Measurements from ENCODE around the gene HOXA4. TPM values are rescaled to one million over a fixed set of nuclear protein-coding genes. Genes with fewer than 3 reads are reported as not detected.

Gene HOXA4
- total and polyA plus RNA-seq, 10 donors: 2.1 to 10.8 (median 4.3) TPM

DNA sequence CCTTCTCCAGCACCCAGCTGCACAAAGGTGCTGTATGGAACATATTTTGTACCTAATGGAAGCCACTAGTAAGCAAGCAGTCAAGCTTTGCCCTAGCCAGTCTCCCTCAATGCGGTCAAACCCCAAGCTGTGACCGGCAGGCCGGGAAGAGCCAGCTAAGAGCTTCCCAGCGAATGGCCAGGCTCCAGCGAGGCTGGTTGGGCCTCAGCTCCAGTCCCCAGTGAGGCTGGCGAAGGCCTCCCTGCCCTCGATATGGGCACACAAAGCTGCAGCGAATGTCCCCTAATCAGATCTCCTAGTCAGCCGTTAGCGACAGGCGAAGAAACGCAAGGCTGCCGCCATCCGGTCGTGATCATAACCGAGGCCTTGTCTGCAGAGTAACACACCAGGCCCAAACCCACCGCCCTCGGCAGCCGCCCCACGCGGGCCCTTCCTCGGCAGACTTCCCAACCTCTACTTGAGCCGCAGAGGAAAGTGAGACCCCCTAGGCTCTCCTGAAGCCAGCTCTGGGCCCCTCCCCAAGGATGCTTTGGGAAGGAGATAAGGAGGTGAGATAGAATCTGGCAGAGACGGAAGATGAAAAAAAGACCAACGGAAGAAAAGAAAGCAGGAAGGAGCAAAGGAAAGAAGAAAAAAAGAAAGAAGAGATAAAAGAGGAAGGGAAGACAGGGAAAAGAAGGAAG, 37.8 kb upstream of the HOXA4 start:
- Histone ChIP-seq H3K9me3 (peaks cover 0 to 23% (median 0%) of the 10 kb centered on the region in 8 donors), H3K36me3 (no peaks in the 10 kb centered on the region), H3K27ac (no peak overlapping the region), H3K4me1 (peaks cover 20 to 93% (median 68%) of the 10 kb centered on the region in 6 donors), H3K27me3 (replicated peaks in 1 of 7) (peaks cover 53 to 100% (median 100%) of the 10 kb centered on the region in 7 donors), H3K4me3 (no peak overlapping the region)
- peak; percentile 71 for DNase-seq
- WGBS, 5 donors: 11 to 38% (median 12%) methylated on average over 20 to 25 of the region's 25 CpGs
- intact Hi-C loops (cut with DNase I; ENCODE audit: low total_unique reads): loop anchor here (10.0 kb wide), 1 partner anchor 1304 kb away; no protein-coding TSS in a partner anchor
- TF ChIP-seq POLR2AphosphoS5 (IDR thresholded peaks at IDR 0.05) (no peak), POLR2A (IDR thresholded peaks at IDR 0.05) (no peak)
- TF ChIP-seq, protein P1, sequence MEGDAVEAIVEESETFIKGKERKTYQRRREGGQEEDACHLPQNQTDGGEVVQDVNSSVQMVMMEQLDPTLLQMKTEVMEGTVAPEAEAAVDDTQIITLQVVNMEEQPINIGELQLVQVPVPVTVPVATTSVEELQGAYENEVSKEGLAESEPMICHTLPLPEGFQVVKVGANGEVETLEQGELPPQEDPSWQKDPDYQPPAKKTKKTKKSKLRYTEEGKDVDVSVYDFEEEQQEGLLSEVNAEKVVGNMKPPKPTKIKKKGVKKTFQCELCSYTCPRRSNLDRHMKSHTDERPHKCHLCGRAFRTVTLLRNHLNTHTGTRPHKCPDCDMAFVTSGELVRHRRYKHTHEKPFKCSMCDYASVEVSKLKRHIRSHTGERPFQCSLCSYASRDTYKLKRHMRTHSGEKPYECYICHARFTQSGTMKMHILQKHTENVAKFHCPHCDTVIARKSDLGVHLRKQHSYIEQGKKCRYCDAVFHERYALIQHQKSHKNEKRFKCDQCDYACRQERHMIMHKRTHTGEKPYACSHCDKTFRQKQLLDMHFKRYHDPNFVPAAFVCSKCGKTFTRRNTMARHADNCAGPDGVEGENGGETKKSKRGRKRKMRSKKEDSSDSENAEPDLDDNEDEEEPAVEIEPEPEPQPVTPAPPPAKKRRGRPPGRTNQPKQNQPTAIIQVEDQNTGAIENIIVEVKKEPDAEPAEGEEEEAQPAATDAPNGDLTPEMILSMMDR (IDR thresholded peaks at IDR 0.05 in 8 of 11, conservative IDR thresholded peaks at IDR 0.05 in 3 of 11): no peak

DNA sequence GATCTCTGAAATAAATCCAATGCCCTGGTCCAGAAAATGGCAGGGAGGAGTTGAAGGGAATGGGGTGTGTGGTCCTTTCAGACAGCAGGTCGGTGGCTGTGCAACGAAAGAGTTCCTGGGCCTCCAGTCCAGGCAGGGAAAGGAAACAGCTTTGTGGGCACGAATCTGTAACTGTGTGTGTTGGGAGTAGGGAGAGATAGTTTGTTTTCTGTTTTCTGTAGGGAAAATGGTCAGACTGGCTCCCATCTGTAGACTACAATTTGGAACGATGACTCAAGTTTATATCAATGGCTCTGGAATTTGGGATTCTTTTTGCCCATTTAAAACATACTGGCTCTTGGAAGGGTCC, 37.3 kb upstream of the HOXA4 start:
- WGBS, 5 donors: 13 to 30% (median 17%) methylated on average over 4 of the region's 4 CpGs
- peak; percentile 3 for DNase-seq
- intact Hi-C loops (cut with DNase I; ENCODE audit: low total_unique reads): loop anchor here (10.0 kb wide), 1 partner anchor 1303 kb away; no protein-coding TSS in a partner anchor
- H3K4me3 ChIP-seq: no peak overlapping the region
- peaks cover 49 to 100% (median 99%) of the 10 kb centered on the region in 7 donors for H3K27me3 ChIP-seq (replicated peaks in 1 of 7)
- TF ChIP-seq, protein P1 (IDR thresholded peaks at IDR 0.05 in 8 of 11, conservative IDR thresholded peaks at IDR 0.05 in 3 of 11): no peak
- no peak for TF ChIP-seq POLR2A (IDR thresholded peaks at IDR 0.05)
- no peak for TF ChIP-seq POLR2AphosphoS5 (IDR thresholded peaks at IDR 0.05)
- peaks cover 0 to 23% (median 0%) of the 10 kb centered on the region in 8 donors for H3K9me3 ChIP-seq
- H3K36me3 ChIP-seq: no peaks in the 10 kb centered on the region
- no peak overlapping the region for H3K27ac ChIP-seq
- peaks cover 16 to 90% (median 64%) of the 10 kb centered on the region in 6 donors for H3K4me1 ChIP-seq

DNA sequence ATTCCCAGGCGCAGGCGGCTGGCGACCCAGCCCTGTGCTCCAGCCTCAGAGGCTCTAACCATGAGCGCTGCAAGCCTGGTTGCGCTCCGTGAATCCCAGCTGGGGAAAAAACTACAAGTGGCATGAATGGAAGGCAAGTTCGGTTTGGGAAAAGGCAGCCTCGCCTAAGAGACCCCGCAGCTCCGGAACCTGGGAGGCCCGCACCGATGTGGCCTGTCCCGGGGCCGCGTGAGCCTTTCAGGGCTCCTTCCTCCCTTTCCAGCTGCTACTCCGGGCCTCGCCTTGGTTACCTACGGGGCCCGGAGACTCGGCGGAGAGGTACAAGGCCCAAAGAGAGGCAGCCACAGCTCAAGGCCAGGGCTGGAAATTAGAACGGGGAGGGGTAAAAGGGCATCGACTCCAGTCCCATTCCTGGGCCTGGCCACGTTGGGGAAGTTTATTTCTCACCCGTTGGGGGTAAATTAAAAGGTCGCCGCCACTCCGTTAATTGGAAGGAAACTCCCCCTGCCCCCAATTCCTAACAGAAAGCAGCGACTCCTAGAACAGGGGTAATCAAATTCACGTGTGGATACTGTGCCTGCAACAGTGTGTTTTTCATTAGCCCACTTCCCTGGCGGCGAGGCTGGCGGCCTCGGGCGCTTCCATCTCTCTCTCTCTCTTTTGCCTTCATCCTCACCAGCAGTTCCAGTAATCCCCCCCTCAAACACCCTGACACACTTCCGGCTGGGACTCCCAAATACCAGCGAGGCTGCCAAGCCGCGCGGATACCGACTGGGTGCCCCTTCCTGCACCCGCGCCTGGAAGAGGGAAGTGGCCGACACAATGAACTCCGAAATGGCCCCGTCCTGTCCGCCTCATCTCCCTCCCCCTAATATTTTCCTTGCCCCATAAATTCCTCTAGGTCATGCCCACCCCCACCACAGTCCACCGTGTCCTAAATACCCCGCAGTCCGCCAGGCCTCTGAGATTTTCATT, 36.3 kb upstream of the HOXA4 start:
- peaks cover 41 to 100% (median 99%) of the 10 kb centered on the region in 7 donors for H3K27me3 ChIP-seq (replicated peaks in 1 of 7)
- H3K4me1 ChIP-seq: peaks cover 15 to 83% (median 53%) of the 10 kb centered on the region in 6 donors
- peak overlapping the region in 4 of 8 donors; percentile 39 to 65 (median 46) for H3K4me3 ChIP-seq
- no peak overlapping the region for H3K27ac ChIP-seq
- TF ChIP-seq POLR2A (IDR thresholded peaks at IDR 0.05): no peak
- TF ChIP-seq, protein P1 (IDR thresholded peaks at IDR 0.05 in 8 of 11, conservative IDR thresholded peaks at IDR 0.05 in 3 of 11): no peak
- no peak for TF ChIP-seq POLR2AphosphoS5 (IDR thresholded peaks at IDR 0.05)
- 7 to 14% (median 8%) methylated on average over 50 of the region's 50 CpGs for WGBS, 5 donors
- H3K9me3 ChIP-seq: peaks cover 0 to 15% (median 0%) of the 10 kb centered on the region in 8 donors
- intact Hi-C loops (cut with DNase I; ENCODE audit: low total_unique reads): loop anchor here (10.0 kb wide), 1 partner anchor 1302 kb away; no protein-coding TSS in a partner anchor
- DNase-seq: peak; percentile 74
- H3K36me3 ChIP-seq: no peaks in the 10 kb centered on the region

Data from spleen (tissue), 11 donors.